WTC11 (cell line): ENCODE measurements around the gene PHC3. TPM values are rescaled to one million over a fixed set of nuclear protein-coding genes. Genes with fewer than 3 reads are reported as not detected.
A peak's percentile ranks its signal among the peaks of the same experiment; 100 is the strongest.

Source experiments
- ATAC-seq: fragments of 200-7000 bp; cut with Tn5 transposase; 2 replicates; pipeline ENCODE4 v1.10.0; 2021; ENCODE audit warnings: mild to moderate bottlenecking, moderate library complexity
- CTCF ChIA-PET: fragments of 300-600 bp; sonication (Branson Sonifier 250); formaldehyde crosslinking; loops from one replicate; lab custom pipeline; 2021; ENCODE audit warnings: antibody characterized with exemption; lab: Charles Lee
- POLR2A ChIA-PET: fragments of 350-600 bp; sonication (Branson Sonifier 250); formaldehyde crosslinking; loops from one replicate; lab custom pipeline; 2021; ENCODE audit warnings: antibody characterized with exemption; lab: Charles Lee
- DNase-seq: peaks from one replicate; pipeline ENCODE4 v3.0.0; 2021; ENCODE audit warnings: low spot score
- H3K27ac Mint-ChIP-seq: 2 replicates; pipeline ENCODE4 v1.8.0; 2021; ENCODE audit warnings: mixed read lengths
- H3K27me3 Mint-ChIP-seq: 2 replicates; pipeline ENCODE4 v1.8.0; 2021; ENCODE audit warnings: low read depth, mild to moderate bottlenecking, moderate library complexity, mixed read lengths
- H3K36me3 Mint-ChIP-seq: 2 replicates; pipeline ENCODE4 v1.8.0; 2021; ENCODE audit warnings: mixed read lengths
- H3K4me1 Mint-ChIP-seq: 2 replicates; pipeline ENCODE4 v1.8.0; 2022; ENCODE audit warnings: mixed read lengths
- H3K4me3 Mint-ChIP-seq: 2 replicates; pipeline ENCODE4 v1.8.0; 2021; ENCODE audit warnings: mild to moderate bottlenecking, moderate library complexity, mixed read lengths
- H3K9me3 Mint-ChIP-seq: 2 replicates; pipeline ENCODE4 v1.8.0; 2021; ENCODE audit warnings: mixed read lengths
- FOXJ3 ChIP-seq: sonication (generic); formaldehyde crosslinking; IDR thresholded peaks from 2 replicates; pipeline ENCODE4 v1.9.0; 2021; ENCODE audit warnings: missing genetic modification reagents, mild to moderate bottlenecking, borderline replicate concordance
- HMGA2 ChIP-seq: fragments of 250-450 bp; sonication (Bioruptor Pico); IDR thresholded peaks from 2 replicates; pipeline ENCODE4 v1.4.0; 2021; ENCODE audit warnings: mild to moderate bottlenecking, moderate library complexity
- KAT7 ChIP-seq: sonication (generic); formaldehyde crosslinking; IDR thresholded peaks from 2 replicates; pipeline ENCODE4 v1.8.1; 2023; ENCODE audit warnings: missing genetic modification reagents, mild to moderate bottlenecking, borderline replicate concordance
- NFATC4 ChIP-seq: fragments of 250-450 bp; sonication (Bioruptor Pico); IDR thresholded peaks from 2 replicates; pipeline ENCODE4 v1.9.0; 2021; ENCODE audit warnings: mild to moderate bottlenecking
- NFE2L1 ChIP-seq: sonication (generic); formaldehyde crosslinking; IDR thresholded peaks from 2 replicates; pipeline ENCODE4 v1.8.1; 2023; ENCODE audit warnings: missing genetic modification reagents
- PRRX2 ChIP-seq: fragments of 250-450 bp; sonication (Bioruptor Pico); IDR thresholded peaks from 2 replicates; pipeline ENCODE4 v1.8.0; 2021; ENCODE audit warnings: mild to moderate bottlenecking
- ZNF138 ChIP-seq: sonication (generic); formaldehyde crosslinking; conservative IDR thresholded peaks from 2 replicates; pipeline ENCODE4 v1.8.1; 2022; ENCODE audit warnings: mild to moderate bottlenecking, moderate library complexity, missing genetic modification reagents
- ZNF317 ChIP-seq: sonication (generic); formaldehyde crosslinking; IDR thresholded peaks from 2 replicates; pipeline ENCODE4 v1.8.1; 2023; ENCODE audit warnings: low read depth, mild to moderate bottlenecking, moderate library complexity, missing genetic modification reagents, borderline replicate concordance
- total RNA-seq: library from RNA; stranded (reverse); gene quantifications from 3 replicates; pipeline ENCODE4 v1.2.3, GENCODE V29; 2021
- TF ChIP-seq, protein P1 (sequence below): sonication (generic); formaldehyde crosslinking; IDR thresholded peaks from 2 replicates; pipeline ENCODE4 v1.8.0; 2023; ENCODE audit warnings: mild to moderate bottlenecking, missing genetic modification reagents
- TF ChIP-seq, protein P2 (sequence below): fragments of 200-600 bp; IDR thresholded peaks from 2 replicates; pipeline ENCODE4 v1.8.0; 2022; ENCODE audit warnings: antibody characterized with exemption
- TF ChIP-seq, protein P3 (sequence below): sonication (generic); formaldehyde crosslinking; IDR thresholded peaks from 2 replicates; pipeline ENCODE4 v1.8.1; 2023; ENCODE audit warnings: mild to moderate bottlenecking, missing genetic modification reagents
- TF ChIP-seq, protein P4 (sequence below): sonication (generic); formaldehyde crosslinking; IDR thresholded peaks from 2 replicates; pipeline ENCODE4 v1.8.1; 2022; ENCODE audit warnings: missing genetic modification reagents, borderline replicate concordance
- TF ChIP-seq, protein P5 (sequence below): sonication (generic); formaldehyde crosslinking; IDR thresholded peaks from 2 replicates; pipeline ENCODE4 v1.8.1; 2023; ENCODE audit warnings: mild to moderate bottlenecking, missing genetic modification reagents, borderline replicate concordance
- TF ChIP-seq, protein P6 (sequence below): sonication (generic); formaldehyde crosslinking; IDR thresholded peaks from 2 replicates; pipeline ENCODE4 v1.8.1; 2022; ENCODE audit warnings: mild to moderate bottlenecking, missing genetic modification reagents, moderate library complexity, borderline replicate concordance

Gene PHC3
- total RNA-seq, 1 experiment from 2014 or later: 27.8 TPM

DNA sequence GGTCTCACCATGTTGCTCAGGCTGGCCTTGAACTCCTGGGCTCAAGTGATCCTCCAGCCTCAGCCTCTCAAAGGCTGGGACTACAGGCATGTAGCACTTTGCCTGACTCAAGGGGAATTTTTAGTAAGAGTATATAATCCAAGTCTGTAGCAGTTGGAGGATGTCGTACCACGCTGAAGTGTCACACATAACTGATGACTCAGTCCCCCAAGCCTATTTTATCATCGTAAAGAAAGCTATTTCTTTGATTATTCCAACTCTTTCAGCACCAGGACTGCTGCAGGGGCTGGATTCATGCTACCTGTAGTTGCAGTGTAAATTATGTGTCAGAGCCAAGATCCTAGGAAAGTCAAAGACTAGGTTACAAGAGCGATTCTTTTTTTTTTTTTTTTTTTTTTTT is 39.3 kb upstream of the PHC3 start:
- H3K9me3 Mint-ChIP-seq: peaks cover 5% of the 10 kb centered on the region
- peak overlapping the region; percentile 29 for H3K4me3 Mint-ChIP-seq
- DNase-seq: no peak
- H3K36me3 Mint-ChIP-seq: no peaks in the 10 kb centered on the region
- ChIA-PET POLR2A (interaction anchor here (0.6 kb wide), 1 partner anchor 393 kb away, joined by 6 read pairs; no protein-coding TSS in a partner anchor), CTCF (no interaction called here)
- peaks cover 16% of the 10 kb centered on the region for H3K4me1 Mint-ChIP-seq
- no peak overlapping the region for H3K27ac Mint-ChIP-seq
- no peaks in the 10 kb centered on the region for H3K27me3 Mint-ChIP-seq
- no peak for ATAC-seq
- TF ChIP-seq HMGA2 (CRISPR knock-in tag) (no peak), NFE2L1 (CRISPR knock-in tag) (no peak)
- TF ChIP-seq, protein P1, sequence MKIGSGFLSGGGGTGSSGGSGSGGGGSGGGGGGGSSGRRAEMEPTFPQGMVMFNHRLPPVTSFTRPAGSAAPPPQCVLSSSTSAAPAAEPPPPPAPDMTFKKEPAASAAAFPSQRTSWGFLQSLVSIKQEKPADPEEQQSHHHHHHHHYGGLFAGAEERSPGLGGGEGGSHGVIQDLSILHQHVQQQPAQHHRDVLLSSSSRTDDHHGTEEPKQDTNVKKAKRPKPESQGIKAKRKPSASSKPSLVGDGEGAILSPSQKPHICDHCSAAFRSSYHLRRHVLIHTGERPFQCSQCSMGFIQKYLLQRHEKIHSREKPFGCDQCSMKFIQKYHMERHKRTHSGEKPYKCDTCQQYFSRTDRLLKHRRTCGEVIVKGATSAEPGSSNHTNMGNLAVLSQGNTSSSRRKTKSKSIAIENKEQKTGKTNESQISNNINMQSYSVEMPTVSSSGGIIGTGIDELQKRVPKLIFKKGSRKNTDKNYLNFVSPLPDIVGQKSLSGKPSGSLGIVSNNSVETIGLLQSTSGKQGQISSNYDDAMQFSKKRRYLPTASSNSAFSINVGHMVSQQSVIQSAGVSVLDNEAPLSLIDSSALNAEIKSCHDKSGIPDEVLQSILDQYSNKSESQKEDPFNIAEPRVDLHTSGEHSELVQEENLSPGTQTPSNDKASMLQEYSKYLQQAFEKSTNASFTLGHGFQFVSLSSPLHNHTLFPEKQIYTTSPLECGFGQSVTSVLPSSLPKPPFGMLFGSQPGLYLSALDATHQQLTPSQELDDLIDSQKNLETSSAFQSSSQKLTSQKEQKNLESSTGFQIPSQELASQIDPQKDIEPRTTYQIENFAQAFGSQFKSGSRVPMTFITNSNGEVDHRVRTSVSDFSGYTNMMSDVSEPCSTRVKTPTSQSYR (CRISPR knock-in tag): no peak

DNA sequence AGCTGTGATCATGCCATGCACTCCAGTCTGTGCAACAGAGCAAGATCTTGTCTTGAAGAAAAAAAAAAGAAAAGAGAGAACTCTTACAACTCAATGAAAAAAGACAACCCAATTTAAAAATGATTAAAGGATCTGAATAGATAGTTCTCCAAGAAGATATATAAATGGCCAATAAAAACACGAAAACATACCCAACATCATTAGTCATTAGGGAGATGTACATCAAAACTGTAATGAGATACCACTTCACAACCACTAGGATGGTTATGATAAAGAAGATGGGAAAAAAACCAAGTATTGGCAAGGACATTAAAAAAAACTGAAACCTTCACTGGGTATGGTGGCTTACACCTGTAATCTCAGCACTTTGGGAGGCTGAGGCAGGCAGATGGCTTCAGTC is 38.3 kb upstream of the PHC3 start:
- ChIA-PET POLR2A (no interaction called here), CTCF (no interaction called here)
- ATAC-seq (no peak), DNase-seq (no peak)
- H3K4me3 Mint-ChIP-seq: no peak overlapping the region
- H3K27me3 Mint-ChIP-seq: no peaks in the 10 kb centered on the region
- no peak overlapping the region; the same call in 1 of the 2 replicates for H3K27ac Mint-ChIP-seq
- peaks cover 5% of the 10 kb centered on the region for H3K9me3 Mint-ChIP-seq
- H3K4me1 Mint-ChIP-seq: peaks cover 7% of the 10 kb centered on the region
- no peaks in the 10 kb centered on the region for H3K36me3 Mint-ChIP-seq
- TF ChIP-seq PRRX2 (CRISPR knock-in tag): no peak
- TF ChIP-seq ZNF138 (CRISPR knock-in tag): no peak
- TF ChIP-seq NFATC4: no peak
- TF ChIP-seq, protein P2, sequence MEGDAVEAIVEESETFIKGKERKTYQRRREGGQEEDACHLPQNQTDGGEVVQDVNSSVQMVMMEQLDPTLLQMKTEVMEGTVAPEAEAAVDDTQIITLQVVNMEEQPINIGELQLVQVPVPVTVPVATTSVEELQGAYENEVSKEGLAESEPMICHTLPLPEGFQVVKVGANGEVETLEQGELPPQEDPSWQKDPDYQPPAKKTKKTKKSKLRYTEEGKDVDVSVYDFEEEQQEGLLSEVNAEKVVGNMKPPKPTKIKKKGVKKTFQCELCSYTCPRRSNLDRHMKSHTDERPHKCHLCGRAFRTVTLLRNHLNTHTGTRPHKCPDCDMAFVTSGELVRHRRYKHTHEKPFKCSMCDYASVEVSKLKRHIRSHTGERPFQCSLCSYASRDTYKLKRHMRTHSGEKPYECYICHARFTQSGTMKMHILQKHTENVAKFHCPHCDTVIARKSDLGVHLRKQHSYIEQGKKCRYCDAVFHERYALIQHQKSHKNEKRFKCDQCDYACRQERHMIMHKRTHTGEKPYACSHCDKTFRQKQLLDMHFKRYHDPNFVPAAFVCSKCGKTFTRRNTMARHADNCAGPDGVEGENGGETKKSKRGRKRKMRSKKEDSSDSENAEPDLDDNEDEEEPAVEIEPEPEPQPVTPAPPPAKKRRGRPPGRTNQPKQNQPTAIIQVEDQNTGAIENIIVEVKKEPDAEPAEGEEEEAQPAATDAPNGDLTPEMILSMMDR: no peak
- TF ChIP-seq, protein P3, sequence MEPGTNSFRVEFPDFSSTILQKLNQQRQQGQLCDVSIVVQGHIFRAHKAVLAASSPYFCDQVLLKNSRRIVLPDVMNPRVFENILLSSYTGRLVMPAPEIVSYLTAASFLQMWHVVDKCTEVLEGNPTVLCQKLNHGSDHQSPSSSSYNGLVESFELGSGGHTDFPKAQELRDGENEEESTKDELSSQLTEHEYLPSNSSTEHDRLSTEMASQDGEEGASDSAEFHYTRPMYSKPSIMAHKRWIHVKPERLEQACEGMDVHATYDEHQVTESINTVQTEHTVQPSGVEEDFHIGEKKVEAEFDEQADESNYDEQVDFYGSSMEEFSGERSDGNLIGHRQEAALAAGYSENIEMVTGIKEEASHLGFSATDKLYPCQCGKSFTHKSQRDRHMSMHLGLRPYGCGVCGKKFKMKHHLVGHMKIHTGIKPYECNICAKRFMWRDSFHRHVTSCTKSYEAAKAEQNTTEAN (CRISPR knock-in tag): no peak

DNA sequence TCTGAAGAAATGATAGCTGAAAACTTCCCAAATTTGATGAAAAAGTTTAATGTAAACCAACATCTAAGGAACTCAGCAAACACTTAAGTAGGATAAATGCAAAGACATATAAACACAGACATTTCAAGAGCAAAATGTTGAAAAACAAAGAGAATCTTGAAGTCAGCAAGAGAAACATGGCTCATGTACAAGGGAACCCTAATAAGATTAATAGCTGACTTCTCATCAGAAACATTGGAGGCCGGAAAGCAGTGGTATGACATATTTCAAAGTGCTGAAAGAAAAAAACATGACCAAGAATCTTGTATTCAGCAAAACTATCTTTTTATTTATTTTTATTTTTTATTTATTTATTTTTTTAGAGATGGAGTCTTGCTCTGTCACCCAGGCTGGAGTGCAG is 30.1 kb upstream of the PHC3 start:
- peak; percentile 90 for TF ChIP-seq ZNF317 (CRISPR knock-in tag)
- TF ChIP-seq, protein P4, sequence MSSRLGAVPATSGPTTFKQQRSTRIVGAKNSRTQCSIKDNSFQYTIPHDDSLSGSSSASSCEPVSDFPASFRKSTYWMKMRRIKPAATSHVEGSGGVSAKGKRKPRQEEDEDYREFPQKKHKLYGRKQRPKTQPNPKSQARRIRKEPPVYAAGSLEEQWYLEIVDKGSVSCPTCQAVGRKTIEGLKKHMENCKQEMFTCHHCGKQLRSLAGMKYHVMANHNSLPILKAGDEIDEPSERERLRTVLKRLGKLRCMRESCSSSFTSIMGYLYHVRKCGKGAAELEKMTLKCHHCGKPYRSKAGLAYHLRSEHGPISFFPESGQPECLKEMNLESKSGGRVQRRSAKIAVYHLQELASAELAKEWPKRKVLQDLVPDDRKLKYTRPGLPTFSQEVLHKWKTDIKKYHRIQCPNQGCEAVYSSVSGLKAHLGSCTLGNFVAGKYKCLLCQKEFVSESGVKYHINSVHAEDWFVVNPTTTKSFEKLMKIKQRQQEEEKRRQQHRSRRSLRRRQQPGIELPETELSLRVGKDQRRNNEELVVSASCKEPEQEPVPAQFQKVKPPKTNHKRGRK (CRISPR knock-in tag): no peak
- ATAC-seq: no peak
- H3K36me3 Mint-ChIP-seq: peaks cover 4% of the 10 kb centered on the region; the same call in 1 of the 2 replicates
- no peaks in the 10 kb centered on the region for H3K27me3 Mint-ChIP-seq
- no peak for DNase-seq
- no peak overlapping the region for H3K27ac Mint-ChIP-seq
- CTCF ChIA-PET: no interaction called here
- POLR2A ChIA-PET: no interaction called here
- no peak overlapping the region for H3K4me3 Mint-ChIP-seq
- peaks cover 22% of the 10 kb centered on the region for H3K9me3 Mint-ChIP-seq
- no peaks in the 10 kb centered on the region for H3K4me1 Mint-ChIP-seq

DNA sequence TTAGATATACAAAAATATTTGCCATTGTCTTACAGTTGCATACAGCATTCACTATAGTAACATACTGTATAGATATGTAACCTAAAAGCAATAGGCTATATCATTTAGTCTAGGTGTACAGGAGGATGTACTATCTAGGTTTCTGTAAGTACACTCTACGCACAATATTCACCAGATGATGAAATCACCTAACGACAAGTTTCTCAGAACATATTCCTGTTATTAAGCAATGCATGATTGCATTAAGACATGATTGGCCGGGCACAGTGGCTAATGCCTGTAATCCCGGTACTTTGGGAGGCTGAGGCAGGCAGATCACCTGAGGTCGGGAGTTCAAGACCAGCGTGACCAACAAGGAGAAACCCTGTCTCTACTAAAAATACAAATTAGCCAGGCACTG is 26.2 kb upstream of the PHC3 start:
- Mint-ChIP-seq H3K36me3 (peaks cover 4% of the 10 kb centered on the region; the same call in 1 of the 2 replicates), H3K4me3 (no peak overlapping the region), H3K27ac (no peak overlapping the region), H3K9me3 (peaks cover 17% of the 10 kb centered on the region), H3K4me1 (peaks cover 3% of the 10 kb centered on the region; the same call in 1 of the 2 replicates), H3K27me3 (no peaks in the 10 kb centered on the region; the same call in 1 of the 2 replicates)
- DNase-seq (no peak), ATAC-seq (no peak)
- CTCF ChIA-PET: no interaction called here
- POLR2A ChIA-PET: no interaction called here
- TF ChIP-seq, protein P5, sequence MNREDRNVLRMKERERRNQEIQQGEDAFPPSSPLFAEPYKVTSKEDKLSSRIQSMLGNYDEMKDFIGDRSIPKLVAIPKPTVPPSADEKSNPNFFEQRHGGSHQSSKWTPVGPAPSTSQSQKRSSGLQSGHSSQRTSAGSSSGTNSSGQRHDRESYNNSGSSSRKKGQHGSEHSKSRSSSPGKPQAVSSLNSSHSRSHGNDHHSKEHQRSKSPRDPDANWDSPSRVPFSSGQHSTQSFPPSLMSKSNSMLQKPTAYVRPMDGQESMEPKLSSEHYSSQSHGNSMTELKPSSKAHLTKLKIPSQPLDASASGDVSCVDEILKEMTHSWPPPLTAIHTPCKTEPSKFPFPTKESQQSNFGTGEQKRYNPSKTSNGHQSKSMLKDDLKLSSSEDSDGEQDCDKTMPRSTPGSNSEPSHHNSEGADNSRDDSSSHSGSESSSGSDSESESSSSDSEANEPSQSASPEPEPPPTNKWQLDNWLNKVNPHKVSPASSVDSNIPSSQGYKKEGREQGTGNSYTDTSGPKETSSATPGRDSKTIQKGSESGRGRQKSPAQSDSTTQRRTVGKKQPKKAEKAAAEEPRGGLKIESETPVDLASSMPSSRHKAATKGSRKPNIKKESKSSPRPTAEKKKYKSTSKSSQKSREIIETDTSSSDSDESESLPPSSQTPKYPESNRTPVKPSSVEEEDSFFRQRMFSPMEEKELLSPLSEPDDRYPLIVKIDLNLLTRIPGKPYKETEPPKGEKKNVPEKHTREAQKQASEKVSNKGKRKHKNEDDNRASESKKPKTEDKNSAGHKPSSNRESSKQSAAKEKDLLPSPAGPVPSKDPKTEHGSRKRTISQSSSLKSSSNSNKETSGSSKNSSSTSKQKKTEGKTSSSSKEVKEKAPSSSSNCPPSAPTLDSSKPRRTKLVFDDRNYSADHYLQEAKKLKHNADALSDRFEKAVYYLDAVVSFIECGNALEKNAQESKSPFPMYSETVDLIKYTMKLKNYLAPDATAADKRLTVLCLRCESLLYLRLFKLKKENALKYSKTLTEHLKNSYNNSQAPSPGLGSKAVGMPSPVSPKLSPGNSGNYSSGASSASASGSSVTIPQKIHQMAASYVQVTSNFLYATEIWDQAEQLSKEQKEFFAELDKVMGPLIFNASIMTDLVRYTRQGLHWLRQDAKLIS (CRISPR knock-in tag): no peak
- TF ChIP-seq KAT7 (CRISPR knock-in tag) (no peak), FOXJ3 (CRISPR knock-in tag) (no peak)
- TF ChIP-seq, protein P6, sequence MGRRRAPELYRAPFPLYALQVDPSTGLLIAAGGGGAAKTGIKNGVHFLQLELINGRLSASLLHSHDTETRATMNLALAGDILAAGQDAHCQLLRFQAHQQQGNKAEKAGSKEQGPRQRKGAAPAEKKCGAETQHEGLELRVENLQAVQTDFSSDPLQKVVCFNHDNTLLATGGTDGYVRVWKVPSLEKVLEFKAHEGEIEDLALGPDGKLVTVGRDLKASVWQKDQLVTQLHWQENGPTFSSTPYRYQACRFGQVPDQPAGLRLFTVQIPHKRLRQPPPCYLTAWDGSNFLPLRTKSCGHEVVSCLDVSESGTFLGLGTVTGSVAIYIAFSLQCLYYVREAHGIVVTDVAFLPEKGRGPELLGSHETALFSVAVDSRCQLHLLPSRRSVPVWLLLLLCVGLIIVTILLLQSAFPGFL: no peak
